Middle frontal gyrus (tissue), 1 donor: ENCODE data around the gene CFAP119.

Experiments used
- DNase-seq: peaks from one replicate; pipeline ENCODE4 v3.0.0-alpha.2; 2015; ENCODE audit warnings: low spot score; ENCODE audit errors: extremely low spot score

CFAP119 gene

DNA sequence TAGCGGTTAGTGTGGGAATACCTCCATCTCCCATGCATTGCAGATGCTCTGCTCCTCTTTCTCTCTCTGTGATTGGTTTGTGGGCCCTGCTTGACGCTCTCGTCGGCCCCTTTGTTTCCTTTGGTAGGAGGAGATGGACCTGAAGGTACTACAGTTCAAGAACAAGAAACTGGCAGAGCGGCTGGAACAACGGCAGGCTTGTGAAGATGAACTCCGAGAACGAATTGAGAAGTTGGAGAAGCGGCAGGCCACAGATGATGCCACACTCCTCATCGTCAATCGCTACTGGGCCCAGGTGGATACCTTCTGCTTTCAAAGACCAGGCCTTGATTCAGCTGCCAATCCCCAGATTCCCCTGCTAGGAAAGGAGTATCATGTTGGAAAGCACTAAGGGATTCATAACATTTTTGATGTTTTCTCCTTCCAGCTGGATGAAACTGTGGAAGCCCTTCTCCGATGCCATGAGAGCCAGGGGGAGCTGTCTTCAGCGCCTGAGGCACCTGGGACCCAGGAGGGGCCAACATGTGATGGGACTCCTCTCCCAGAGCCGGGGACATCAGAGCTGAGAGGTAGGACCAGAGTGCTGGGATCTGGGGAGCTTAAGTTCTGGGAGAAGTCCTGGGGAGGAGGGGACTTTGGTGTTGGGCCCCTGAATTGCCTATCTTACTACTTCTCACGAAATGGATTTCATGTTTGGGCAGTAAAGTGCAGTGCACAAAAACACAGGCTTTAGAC is 1.3 kb upstream of the CFAP119 start:
- no peak for DNase-seq

DNA sequence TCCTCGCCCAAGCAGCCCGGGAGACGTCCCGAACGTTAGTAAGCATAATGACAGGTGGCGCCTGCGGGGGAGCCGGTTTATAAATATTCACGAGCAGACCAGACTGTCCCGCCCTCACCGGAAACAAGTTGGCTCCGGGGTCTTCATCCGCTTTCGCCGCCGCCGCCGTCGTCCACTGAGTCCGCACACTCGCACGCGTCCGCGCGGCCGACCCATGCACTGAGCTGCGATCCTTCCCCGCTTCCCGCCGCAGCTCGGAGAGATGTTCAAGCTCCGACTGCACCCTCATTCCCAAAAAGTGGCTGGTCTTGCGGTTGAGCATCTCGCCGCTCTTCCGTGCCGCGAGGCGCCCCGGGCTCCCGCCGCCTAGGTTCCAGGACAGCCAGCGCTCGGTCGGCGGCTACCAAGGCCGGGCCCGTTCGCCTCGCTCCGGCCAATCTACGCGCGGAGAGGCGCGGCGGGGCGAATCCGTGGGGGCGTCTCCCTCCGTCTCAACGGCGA is 385 bp downstream of the CFAP119 start:
- DNase-seq = no peak

DNA sequence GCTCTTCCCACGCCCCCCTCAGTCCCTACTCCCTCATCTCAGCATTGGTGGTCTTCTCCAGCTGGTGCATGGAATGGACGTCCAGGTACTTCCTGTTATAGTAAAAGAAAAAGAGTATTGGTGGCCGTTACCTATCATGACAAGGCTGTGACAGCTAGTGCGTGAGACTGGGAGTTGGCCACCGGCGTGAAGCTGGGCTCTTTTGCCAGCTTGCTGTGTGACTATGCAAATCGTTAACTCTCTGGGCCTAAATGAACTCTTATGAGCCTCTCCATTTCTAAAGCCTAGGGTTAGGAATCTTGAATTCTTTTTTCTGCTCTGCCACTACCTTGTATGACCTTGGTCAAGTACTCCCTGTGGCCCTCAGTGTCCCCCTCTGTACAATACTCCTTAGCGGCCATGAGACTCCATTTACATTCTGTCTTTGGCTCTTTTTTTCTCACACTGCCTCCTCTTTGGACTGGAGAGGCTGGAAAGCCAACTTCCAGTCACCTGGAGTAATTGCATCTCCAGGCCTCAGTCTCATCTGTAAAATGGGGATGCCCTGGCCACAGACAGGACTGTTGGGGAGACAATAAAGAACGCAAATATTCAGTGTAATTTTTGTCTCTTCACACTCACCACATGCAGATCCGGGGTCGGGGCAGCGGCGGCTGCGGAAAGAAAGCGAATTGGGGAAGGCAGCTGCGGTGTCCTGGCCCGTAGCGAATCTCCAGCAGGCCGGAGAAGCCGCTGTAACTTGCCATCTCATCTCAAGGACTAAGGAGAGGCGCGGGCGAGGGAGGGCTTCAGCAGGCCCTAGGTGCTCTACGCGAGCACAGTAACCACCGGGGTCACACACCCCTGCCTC is 1.1 kb downstream of the CFAP119 start:
- no peak for DNase-seq

DNA sequence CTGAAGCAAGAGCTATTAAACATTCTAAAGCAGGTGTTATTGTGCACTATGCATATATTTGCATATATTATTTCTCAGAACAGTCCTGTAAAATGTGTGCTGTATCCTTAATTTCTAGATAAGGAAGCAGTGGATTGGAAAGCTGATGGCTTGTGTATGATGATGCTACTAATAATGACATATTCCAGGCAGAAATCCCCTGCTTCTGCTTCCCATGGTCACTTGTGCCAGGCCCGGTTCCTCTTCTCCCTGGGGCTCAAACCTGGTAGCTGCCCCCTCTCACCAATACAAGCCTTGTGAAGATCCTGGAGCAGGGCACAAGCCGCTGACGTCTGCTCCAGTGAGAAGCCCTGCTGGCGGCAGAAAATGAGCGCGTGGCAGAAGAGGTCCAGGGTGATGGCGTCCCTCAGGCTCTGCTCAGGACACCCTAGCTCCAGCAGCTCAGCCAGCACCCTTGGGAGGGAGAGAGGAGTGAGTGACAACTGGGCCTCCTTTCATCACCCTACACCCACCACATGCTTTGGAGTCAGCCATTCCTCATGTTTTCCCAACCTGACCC is 1.8 kb downstream of the CFAP119 start:
- no peak for DNase-seq

DNA sequence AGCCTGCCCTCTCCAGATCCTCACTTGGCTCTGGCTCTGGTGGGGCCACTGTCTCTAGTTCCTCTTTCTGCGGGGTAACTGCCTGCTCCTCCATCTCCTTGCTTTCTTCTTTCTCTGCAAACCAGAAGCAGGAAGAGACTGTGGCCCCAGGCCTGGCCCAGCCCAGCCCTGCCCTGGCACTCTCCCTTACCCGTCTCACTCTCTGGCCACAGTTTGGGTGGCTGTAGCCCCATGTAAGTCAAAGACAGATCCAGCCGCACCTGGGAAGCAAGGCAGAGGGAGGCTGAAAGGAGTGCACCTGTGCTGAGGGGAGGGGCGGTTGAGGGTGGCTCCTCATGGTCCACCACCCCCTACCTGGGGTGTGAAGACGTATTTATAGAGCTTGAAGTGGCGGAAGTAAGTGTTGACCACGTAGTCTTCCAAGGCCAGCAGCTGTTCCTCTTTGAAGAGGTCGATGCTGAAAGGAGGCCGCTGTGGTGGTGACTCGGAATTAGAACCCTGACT is 2.8 kb downstream of the CFAP119 start:
- no peak for DNase-seq

DNA sequence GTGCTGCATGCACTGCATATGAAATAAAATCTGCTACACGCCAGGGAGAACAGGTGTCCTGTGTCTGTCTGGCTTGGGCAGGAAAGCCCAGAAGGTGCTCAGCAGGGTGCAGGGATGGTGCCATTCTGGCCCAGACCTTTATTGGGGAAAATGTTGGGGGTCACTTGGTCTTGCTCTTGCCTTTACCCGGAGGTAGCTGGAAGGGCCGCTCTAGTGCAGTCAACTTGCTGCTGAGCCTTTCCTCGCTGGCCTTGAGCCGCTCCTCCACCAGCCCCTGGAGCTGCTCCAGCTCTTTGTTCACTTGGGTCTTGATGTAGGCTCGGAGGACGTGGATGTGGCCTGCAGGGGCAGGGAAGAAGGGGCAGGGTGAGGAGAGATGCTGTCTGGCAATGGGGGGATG is 4.5 kb downstream of the CFAP119 start:
- no peak for DNase-seq

DNA sequence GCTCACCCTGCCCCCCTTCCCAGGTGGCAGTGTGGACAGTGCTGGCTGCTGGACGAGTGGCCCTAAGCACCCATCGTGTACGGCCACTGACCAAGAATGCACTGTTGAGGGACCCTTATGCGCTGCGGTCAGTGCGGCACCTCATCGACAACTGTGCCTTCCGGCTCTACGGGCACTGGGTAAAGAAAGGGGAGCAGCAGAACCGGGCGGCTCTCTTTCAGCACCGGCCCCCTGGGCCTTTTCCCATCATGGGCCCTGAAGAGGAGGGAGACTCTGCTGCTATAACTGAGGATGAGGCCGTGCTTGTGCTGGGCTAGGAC is 5.1 kb downstream of the CFAP119 start:
- DNase-seq = no peak

DNA sequence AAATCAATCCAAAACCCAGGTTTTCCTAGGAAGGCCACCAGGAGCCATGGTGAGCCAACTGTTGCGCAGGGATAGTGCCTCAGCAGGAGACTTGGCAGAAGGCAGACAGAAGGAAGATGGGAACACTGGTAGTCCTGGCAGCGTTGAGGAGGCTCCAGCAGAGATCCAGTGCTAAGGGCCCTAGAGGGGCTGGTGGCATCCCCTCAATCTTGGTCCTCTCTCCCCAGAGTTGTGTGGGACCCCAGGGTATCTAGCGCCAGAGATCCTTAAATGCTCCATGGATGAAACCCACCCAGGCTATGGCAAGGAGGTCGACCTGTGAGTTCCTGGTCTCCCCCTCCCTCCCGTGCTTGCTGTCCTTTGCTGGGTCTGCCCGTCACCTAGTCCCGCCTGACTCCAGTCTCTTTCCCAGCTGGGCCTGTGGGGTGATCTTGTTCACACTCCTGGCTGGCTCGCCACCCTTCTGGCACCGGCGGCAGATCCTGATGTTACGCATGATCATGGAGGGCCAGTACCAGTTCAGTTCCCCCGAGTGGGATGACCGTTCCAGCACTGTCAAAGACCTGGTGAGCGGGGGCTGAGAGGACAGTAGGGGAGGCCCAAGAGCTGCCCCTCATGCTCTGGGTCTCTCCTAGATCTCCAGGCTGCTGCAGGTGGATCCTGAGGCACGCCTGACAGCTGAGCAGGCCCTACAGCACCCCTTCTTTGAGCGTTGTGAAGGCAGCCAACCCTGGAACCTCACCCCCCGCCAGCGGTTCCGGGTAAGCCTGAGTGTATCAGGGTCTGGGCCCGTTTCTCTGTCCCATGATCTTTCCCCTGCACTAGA is 5.7 kb downstream of the CFAP119 start:
- no peak for DNase-seq

DNA sequence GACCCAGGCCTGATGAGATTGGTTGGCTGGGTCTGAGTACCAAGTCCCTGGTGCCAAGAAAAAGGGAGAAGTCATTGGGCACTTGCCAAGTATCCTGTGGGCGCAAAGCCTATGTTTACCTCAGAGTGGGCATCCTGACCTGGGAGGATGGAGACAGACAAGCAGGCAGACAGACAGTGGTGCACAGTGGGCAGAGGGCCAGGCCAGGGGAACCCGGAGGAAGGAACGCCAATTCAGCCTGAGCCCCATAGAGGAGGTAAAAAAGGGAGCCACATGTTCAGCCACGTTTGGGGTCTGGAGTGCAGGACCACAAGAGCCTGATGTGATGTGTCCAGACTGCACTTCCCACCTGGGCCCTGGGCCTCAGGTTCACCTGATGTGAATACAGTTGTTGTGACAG is 8.3 kb downstream of the CFAP119 start:
- no peak for DNase-seq

DNA sequence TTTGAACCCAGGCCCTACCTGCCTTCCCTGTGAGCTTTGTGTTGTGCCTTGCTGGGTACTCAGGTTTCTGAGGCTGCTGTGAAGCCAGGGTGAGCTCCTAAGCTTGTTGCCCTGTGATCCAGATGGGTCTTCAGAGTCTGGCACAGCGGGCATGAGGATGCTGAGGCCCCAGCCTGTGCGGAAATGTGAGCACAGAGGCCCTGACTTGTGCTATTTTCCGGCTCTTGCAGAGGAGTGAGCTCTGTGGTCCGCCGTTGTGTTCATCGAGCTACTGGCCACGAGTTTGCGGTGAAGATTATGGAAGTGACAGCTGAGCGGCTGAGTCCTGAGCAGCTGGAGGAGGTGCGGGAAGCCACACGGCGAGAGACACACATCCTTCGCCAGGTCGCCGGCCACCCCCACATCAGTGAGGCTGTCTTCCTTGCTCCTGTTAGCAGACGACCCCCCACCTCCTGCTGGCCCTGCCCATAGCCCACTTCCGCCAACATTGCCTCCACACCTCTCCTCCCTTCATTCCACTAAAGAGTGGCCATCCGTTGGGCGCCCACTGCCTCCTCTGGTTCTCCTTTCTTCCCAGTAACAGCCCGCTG is 10.9 kb downstream of the CFAP119 start:
- no peak for DNase-seq

DNA sequence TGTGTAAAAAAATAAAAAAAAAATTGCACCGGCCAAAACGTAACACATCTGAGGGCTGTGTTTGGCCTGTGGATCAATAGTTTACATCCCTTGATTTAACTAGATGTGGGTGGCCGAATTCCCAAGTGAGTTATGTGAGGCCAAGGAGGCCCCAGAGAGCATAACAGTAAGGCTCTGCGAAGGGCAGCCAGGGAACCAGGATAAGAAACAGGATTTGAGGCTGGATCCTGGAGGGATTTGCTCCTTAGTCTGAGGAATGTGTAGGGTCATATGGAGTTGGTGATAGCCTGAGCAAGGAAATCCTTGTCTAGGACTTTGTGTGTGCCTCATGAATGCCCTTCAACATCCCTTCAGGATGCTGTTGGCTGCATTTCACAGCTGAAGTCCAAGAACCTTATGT is 11.7 kb downstream of the CFAP119 start:
- no peak for DNase-seq

DNA sequence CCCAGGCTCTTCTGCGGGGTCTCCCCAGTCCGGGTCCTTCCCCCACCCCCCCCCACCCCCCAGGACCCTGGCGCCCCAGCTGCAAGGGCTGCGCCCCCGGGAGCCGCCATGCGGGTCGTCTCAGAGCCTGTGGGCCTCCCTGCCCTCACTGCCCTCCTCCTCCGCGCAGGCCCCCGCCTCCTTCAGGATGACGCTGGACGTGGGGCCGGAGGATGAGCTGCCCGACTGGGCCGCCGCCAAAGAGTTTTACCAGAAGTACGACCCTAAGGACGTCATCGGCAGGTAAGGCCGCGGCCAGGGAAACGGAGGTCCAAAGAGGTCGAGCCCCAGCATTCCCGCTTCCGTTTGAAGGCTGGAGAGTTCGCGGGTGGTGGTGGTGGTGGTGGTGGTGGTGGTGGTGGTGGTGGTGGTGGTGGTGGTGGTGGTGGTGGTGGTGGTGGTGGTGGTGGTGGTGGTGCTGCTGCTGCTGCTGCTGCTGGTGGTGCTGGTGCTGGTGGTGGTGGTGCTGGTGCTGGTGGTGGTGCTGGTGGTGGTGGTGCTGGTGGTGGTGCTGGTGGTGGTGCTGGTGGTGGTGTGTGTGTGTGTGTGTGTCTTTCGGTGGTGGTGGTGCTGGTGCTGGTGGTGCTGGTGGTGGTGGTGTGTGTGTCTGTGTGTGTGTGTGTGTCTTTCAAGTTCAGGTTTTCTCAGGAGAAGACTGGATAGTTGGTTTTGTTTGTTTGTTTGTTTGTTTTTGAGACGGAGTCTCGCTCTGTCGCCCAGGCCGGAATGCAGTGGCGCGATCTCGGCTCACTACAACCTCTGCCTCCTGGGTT is 13.0 kb downstream of the CFAP119 start:
- DNase-seq = no peak

DNA sequence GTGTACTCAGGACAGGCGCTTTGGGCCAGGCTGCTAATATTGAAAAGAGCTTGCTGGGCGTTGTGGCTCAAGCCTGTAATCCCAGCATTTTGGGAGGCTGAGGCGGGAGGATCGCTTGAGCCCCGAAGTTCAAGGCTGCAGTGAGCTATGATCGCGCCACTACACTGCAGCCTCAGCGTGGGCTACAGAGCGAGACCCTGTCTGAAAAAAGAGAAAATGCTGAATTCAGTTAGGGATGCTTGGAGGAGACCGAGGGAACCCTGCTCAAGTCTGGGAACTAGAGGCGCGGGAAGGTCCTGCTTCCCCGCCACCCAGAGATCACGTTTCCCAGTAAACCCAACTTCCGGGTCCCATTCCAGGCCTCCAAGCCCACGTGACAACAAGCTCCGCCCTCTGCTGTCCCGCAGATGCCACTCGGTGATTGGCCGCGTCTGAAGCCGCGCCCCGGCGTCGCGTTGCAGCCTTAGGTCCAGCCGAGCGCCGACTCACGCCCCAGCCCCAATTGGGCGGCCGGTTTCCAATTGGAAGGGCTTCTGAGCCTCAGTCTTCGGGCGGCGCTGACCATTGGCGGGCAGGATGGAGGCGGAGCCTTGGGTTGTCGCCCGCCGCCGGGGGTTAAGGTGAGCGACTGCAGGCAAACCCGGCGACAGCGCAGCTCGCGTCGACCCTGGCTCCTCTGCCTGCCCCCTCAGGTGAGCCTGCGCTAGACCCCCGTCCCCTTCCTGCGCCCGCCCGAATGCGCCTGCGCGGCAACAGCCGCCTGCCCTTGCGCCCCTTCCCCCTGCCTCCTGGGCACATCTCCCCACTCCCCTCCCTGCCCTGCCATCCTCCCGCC is 13.8 kb downstream of the CFAP119 start, which contains the start of gene PHKG2:
Gene PHKG2 (plus strand): TSS at position 627 of the 835 bp plus-strand sequence. CDS start 396 bp downstream, outside the sequence.
- DNase-seq = peak; percentile 99

DNA sequence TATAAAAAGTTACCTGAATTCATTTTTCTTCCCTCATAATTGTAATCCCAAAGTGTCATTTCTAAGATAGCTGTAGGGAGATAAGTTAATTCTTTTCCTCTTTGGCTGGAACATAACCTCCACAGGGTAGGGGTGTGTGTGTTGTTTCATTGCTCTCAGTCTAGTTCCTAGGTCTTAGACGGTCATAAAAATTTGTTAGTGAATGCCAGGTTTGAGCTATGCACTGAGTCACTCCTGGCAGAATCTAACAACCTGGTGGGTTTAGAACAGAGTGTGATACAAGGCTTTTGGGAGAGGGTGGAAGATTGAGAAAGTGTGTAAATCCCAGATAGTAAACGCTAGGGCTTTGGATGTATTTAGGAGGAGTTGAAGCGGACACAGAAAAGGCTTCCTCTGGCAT is 14.5 kb downstream of the CFAP119 start:
- no peak for DNase-seq

DNA sequence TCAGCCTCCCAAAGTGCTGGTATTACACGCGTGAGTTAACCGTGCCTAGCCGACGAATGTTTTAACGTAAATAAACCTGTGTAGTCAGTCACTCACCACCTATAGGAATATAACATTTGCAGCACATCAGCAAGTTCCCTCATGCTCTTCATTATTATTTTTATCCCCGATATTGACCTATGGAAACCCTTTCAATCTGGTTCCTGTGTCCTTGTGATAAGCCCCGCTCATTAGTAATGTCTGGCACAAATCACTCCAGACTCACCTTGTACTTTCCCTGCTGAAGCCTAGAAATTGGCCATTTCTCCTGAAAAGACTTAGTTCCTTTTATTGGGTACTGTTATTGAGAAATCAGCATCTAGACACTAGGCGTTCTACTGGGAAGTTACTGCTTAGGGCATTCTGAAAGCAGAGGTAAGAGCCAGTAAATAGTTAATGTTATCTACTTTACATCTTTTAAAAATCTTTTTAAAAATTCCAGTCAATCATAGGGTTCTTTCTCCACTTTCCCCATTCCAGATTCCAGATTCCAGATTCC is 15.2 kb downstream of the CFAP119 start:
- no peak for DNase-seq

DNA sequence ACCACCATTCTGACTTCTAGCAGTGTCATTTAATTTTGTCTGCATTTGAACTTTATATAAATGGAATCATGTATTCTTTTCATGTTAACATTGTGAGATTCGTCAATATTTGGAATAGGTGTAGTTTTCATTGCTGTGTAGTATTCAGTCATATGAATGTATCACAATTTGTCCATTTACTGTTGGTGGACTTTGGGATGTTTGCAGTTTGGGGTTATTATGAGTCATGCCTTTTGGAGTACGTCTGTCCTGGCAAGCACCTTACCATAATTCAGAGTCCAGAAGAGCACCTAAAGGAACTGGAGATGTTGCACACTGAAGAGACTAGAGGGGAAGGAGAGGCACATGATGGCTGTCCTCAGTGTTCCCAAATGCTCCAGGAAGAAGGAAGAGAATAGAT is 16.8 kb downstream of the CFAP119 start:
- DNase-seq = no peak

DNA sequence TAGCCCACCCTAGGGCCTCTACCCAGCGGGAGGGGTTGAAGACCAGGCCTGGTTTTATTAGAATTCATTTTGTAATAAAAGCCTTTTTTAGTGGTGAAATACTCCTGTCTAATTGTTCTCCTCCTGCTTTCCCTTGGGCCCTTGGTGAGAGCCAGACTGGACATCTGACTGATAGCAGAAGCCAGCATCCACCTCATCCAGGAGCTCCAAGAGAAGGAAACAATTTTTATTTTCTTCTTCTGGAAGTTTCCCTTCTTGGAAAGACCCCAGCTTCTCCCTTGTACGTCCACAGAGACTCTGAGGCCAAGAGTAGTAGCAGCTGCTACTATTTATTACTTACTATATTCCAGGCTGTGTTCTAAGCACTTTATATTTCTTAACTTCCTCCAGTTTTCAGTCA is 17.7 kb downstream of the CFAP119 start:
- DNase-seq = no peak

DNA sequence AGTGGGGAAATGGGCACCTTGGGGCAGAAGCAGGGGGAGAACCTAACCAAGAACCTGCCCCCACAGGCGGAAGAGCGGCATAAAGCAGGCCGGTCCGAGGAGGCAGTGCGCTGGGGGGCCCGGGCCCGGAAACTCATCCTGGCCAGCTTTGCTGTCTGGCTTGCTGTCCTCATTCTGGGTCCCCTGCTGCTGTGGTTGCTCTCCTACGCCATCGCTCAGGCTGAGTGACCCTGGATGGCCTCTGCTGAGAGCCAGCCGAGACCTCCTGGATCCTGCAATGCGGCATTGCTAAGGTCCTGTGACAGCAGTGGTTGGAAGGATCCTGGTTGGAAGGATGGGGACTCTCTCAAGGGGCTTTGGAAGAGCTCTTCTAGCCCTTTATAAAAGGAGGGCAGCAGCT is 18.1 kb downstream of the CFAP119 start:
- DNase-seq = no peak

DNA sequence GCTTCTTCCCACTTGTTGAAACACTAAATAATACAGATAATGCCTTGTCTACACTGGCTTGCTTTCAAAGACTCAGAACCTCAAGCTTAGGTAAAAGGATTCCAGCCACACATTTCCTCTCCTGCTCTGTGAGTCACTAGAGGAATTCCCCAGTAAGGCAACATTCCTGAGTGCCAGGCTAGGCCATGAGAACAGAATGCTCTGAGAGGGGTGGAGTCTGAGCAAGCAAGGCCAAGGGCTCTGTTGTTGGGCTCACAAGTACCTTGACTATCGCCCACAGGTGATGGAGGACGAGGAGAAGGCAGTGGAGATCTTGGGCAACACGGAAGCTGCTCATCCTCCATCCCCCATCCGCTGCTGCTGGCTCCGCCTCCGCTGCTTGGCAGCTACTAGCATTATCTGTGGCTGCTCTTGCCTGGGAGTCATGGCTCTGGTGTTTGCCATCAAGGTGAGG is 20.4 kb downstream of the CFAP119 start:
- no peak for DNase-seq
